ENCODE results near the gene GPI.

GPI gene

GRCh38 chr19:34409189-34410164 lies 44.5 kb downstream of the GPI start:
- POLR2A ChIA-PET: no interaction called here

GRCh38 chr19:34411216-34411615 lies 46.2 kb downstream of the GPI start:
- ChIA-PET POLR2A (no interaction called here), CTCF (no interaction called here)
- DNase-seq (ENCODE audit: extremely low spot score): no peak
- TF ChIP-seq SUZ12 (IDR thresholded peaks at IDR 0.05) (no peak), TARDBP (IDR thresholded peaks at IDR 0.05) (no peak), FOXA1 (IDR thresholded peaks at IDR 0.05) (no peak), ARNT (IDR thresholded peaks at IDR 0.05) (no peak), PKNOX1 (IDR thresholded peaks at IDR 0.05) (no peak), ZNF384 (IDR thresholded peaks at IDR 0.05) (no peak), FOXK2 (IDR thresholded peaks at IDR 0.05) (no peak), ELF4 (IDR thresholded peaks at IDR 0.05) (no peak), BHLHE40 (IDR thresholded peaks at IDR 0.05; ENCODE audit: borderline replicate concordance) (no peak), SP1 (IDR thresholded peaks at IDR 0.05) (no peak), FOXM1 (IDR thresholded peaks at IDR 0.05; ENCODE audit: borderline replicate concordance) (no peak), HDGF (IDR thresholded peaks at IDR 0.05; ENCODE audit: borderline replicate concordance) (no peak), NFRKB (IDR thresholded peaks at IDR 0.05) (no peak), LEF1 (IDR thresholded peaks at IDR 0.05; ENCODE audit: borderline replicate concordance) (no peak), L3MBTL2 (conservative IDR thresholded peaks at IDR 0.05) (no peak), CTBP1 (IDR thresholded peaks at IDR 0.05; ENCODE audit: borderline replicate concordance) (no peak)

More at GRCh38 chr19:34409189-34410164, 44.5 kb downstream of the GPI start:
- DNase-seq (ENCODE audit: extremely low spot score): no peak
- CTCF ChIA-PET: no interaction called here
- TF ChIP-seq CTBP1 (IDR thresholded peaks at IDR 0.05; ENCODE audit: borderline replicate concordance) (no peak), NFRKB (IDR thresholded peaks at IDR 0.05) (no peak), BHLHE40 (IDR thresholded peaks at IDR 0.05; ENCODE audit: borderline replicate concordance) (no peak), SP1 (IDR thresholded peaks at IDR 0.05) (no peak), TARDBP (IDR thresholded peaks at IDR 0.05) (no peak), ELF4 (IDR thresholded peaks at IDR 0.05) (no peak), SUZ12 (IDR thresholded peaks at IDR 0.05) (no peak), FOXA1 (IDR thresholded peaks at IDR 0.05) (no peak), FOXK2 (IDR thresholded peaks at IDR 0.05) (no peak), PKNOX1 (IDR thresholded peaks at IDR 0.05) (no peak), FOXM1 (IDR thresholded peaks at IDR 0.05; ENCODE audit: borderline replicate concordance) (no peak), ARNT (IDR thresholded peaks at IDR 0.05) (no peak), HDGF (IDR thresholded peaks at IDR 0.05; ENCODE audit: borderline replicate concordance) (no peak), L3MBTL2 (conservative IDR thresholded peaks at IDR 0.05) (no peak), LEF1 (IDR thresholded peaks at IDR 0.05; ENCODE audit: borderline replicate concordance) (no peak), ZNF384 (IDR thresholded peaks at IDR 0.05) (no peak)

- no peak for DNase-seq (ENCODE audit: extremely low spot score)
- ChIA-PET POLR2A (interaction anchor here (0.6 kb wide), 1 partner anchor 12 kb away, joined by 3 read pairs; no protein-coding TSS in a partner anchor), CTCF (no interaction called here)
- no peak for TF ChIP-seq FOXA1 (IDR thresholded peaks at IDR 0.05)
- TF ChIP-seq HDGF (IDR thresholded peaks at IDR 0.05; ENCODE audit: borderline replicate concordance): no peak
- TF ChIP-seq BHLHE40 (IDR thresholded peaks at IDR 0.05; ENCODE audit: borderline replicate concordance): no peak
- TF ChIP-seq TARDBP (IDR thresholded peaks at IDR 0.05): no peak
- TF ChIP-seq LEF1 (IDR thresholded peaks at IDR 0.05; ENCODE audit: borderline replicate concordance): no peak
- no peak for TF ChIP-seq ARNT (IDR thresholded peaks at IDR 0.05)
- no peak for TF ChIP-seq CTBP1 (IDR thresholded peaks at IDR 0.05; ENCODE audit: borderline replicate concordance)
- no peak for TF ChIP-seq L3MBTL2 (conservative IDR thresholded peaks at IDR 0.05)
- no peak for TF ChIP-seq NFRKB (IDR thresholded peaks at IDR 0.05)
- no peak for TF ChIP-seq FOXM1 (IDR thresholded peaks at IDR 0.05; ENCODE audit: borderline replicate concordance)
- TF ChIP-seq SUZ12 (IDR thresholded peaks at IDR 0.05): no peak
- TF ChIP-seq ZNF384 (IDR thresholded peaks at IDR 0.05): no peak
- TF ChIP-seq FOXK2 (IDR thresholded peaks at IDR 0.05): no peak
- TF ChIP-seq PKNOX1 (IDR thresholded peaks at IDR 0.05): no peak
These were observed 51.1 kb downstream of the GPI start for GRCh38 chr19:34416021-34416545.

GRCh38 chr19:34418300-34418699 lies 53.3 kb downstream of the GPI start:
- ChIA-PET POLR2A (no interaction called here), CTCF (no interaction called here)
- TF ChIP-seq ZNF384 (IDR thresholded peaks at IDR 0.05) (no peak), CTBP1 (IDR thresholded peaks at IDR 0.05; ENCODE audit: borderline replicate concordance) (no peak), SP1 (IDR thresholded peaks at IDR 0.05) (no peak), PKNOX1 (IDR thresholded peaks at IDR 0.05) (no peak), TARDBP (IDR thresholded peaks at IDR 0.05) (no peak), LEF1 (IDR thresholded peaks at IDR 0.05; ENCODE audit: borderline replicate concordance) (no peak), FOXA1 (IDR thresholded peaks at IDR 0.05) (no peak), FOXM1 (IDR thresholded peaks at IDR 0.05; ENCODE audit: borderline replicate concordance) (no peak), HDGF (IDR thresholded peaks at IDR 0.05; ENCODE audit: borderline replicate concordance) (no peak), ELF4 (IDR thresholded peaks at IDR 0.05) (no peak), FOXK2 (IDR thresholded peaks at IDR 0.05) (no peak), BHLHE40 (IDR thresholded peaks at IDR 0.05; ENCODE audit: borderline replicate concordance) (no peak), NFRKB (IDR thresholded peaks at IDR 0.05) (no peak), ARNT (IDR thresholded peaks at IDR 0.05) (no peak), SUZ12 (IDR thresholded peaks at IDR 0.05) (no peak), L3MBTL2 (conservative IDR thresholded peaks at IDR 0.05) (no peak)
- DNase-seq (ENCODE audit: extremely low spot score): no peak
